HEK293 (cell line): ENCODE measurements around the gene RAP1A.

ENCODE experiments used
- AEBP2 ChIP-seq: fragments of 450-650 bp; formaldehyde crosslinking; IDR thresholded peaks from 2 replicates; pipeline ENCODE4 v1.5.1; 2016; ENCODE audit warnings: missing biosample characterization, missing genetic modification characterization, borderline replicate concordance
- BCL11A ChIP-seq: fragments of 450-650 bp; formaldehyde crosslinking; IDR thresholded peaks from 2 replicates; pipeline ENCODE4 v1.5.1; 2016; ENCODE audit warnings: low read depth, missing biosample characterization, missing genetic modification characterization
- EGR2 ChIP-seq: fragments of 450-650 bp; formaldehyde crosslinking; IDR thresholded peaks from 2 replicates; pipeline ENCODE4 v1.5.1; 2016; ENCODE audit warnings: low read depth, missing biosample characterization, missing genetic modification characterization
- HOXD13 ChIP-seq: sonication (generic); formaldehyde crosslinking; IDR thresholded peaks from 2 replicates; pipeline ENCODE4 v1.8.0; 2022; ENCODE audit warnings: missing genetic modification reagents, borderline replicate concordance
- OVOL3 ChIP-seq: fragments of 450-650 bp; formaldehyde crosslinking; IDR thresholded peaks from 2 replicates; pipeline ENCODE4 v1.5.1; 2016; ENCODE audit warnings: missing biosample characterization, missing genetic modification characterization
- SETDB1 ChIP-seq: IDR thresholded peaks from one replicate; pipeline ENCODE4 v1.6.1; 2017; ENCODE audit warnings: mild to moderate bottlenecking, low read length, moderate library complexity, mixed read lengths; ENCODE audit not compliant: insufficient read length
- ZBTB10 ChIP-seq: fragments of 450-650 bp; formaldehyde crosslinking; IDR thresholded peaks from 2 replicates; pipeline ENCODE4 v1.5.1; 2016; ENCODE audit warnings: missing biosample characterization, missing genetic modification characterization
- ZBTB11 ChIP-seq: fragments of 450-650 bp; formaldehyde crosslinking; conservative IDR thresholded peaks from 2 replicates; pipeline ENCODE4 v1.5.1; 2016; ENCODE audit warnings: low read depth, missing biosample characterization, missing genetic modification characterization
- ZBTB17 ChIP-seq: fragments of 450-650 bp; formaldehyde crosslinking; IDR thresholded peaks from 2 replicates; pipeline ENCODE4 v1.5.1; 2016; ENCODE audit warnings: missing biosample characterization, missing genetic modification characterization
- ZBTB44 ChIP-seq: fragments of 450-650 bp; IDR thresholded peaks from 2 replicates; pipeline ENCODE4 v1.5.1; 2018; ENCODE audit warnings: missing biosample characterization, mild to moderate bottlenecking, missing genetic modification characterization
- ZBTB8A ChIP-seq: fragments of 450-650 bp; formaldehyde crosslinking; IDR thresholded peaks from 2 replicates; pipeline ENCODE4 v1.5.1; 2016; ENCODE audit warnings: missing biosample characterization, missing genetic modification characterization
- ZEB2 ChIP-seq: fragments of 450-650 bp; formaldehyde crosslinking; IDR thresholded peaks from 2 replicates; pipeline ENCODE4 v1.5.1; 2016; ENCODE audit warnings: missing biosample characterization, missing genetic modification characterization
- ZFHX2 ChIP-seq: fragments of 450-650 bp; formaldehyde crosslinking; conservative IDR thresholded peaks from 2 replicates; pipeline ENCODE4 v1.5.1; 2016; ENCODE audit warnings: missing biosample characterization, missing genetic modification characterization
- ZNF112 ChIP-seq: fragments of 450-650 bp; formaldehyde crosslinking; IDR thresholded peaks from 2 replicates; pipeline ENCODE4 v1.5.0; 2017; ENCODE audit warnings: missing biosample characterization, missing genetic modification characterization
- ZNF132 ChIP-seq: fragments of 450-650 bp; formaldehyde crosslinking; IDR thresholded peaks from 2 replicates; pipeline ENCODE4 v1.5.1; 2017; ENCODE audit warnings: missing biosample characterization, missing genetic modification characterization, borderline replicate concordance
- ZNF155 ChIP-seq: fragments of 450-650 bp; formaldehyde crosslinking; IDR thresholded peaks from 2 replicates; pipeline ENCODE4 v1.5.1; 2016; ENCODE audit warnings: missing biosample characterization, missing genetic modification characterization
- ZNF174 ChIP-seq: fragments of 450-650 bp; formaldehyde crosslinking; IDR thresholded peaks from 2 replicates; pipeline ENCODE4 v1.5.0; 2017; ENCODE audit warnings: missing biosample characterization, mild to moderate bottlenecking, missing genetic modification characterization
- ZNF184 ChIP-seq: fragments of 450-650 bp; IDR thresholded peaks from 2 replicates; pipeline ENCODE4 v1.5.1; 2018; ENCODE audit warnings: missing biosample characterization, mild to moderate bottlenecking, missing genetic modification characterization
- ZNF280D ChIP-seq: fragments of 450-650 bp; formaldehyde crosslinking; IDR thresholded peaks from 2 replicates; pipeline ENCODE4 v1.5.1; 2016; ENCODE audit warnings: missing biosample characterization, missing genetic modification characterization
- ZNF292 ChIP-seq: fragments of 450-650 bp; formaldehyde crosslinking; IDR thresholded peaks from 2 replicates; pipeline ENCODE4 v1.5.1; 2016; ENCODE audit warnings: low read depth, missing biosample characterization, missing genetic modification characterization, borderline replicate concordance
- ZNF311 ChIP-seq: fragments of 450-650 bp; formaldehyde crosslinking; IDR thresholded peaks from 2 replicates; pipeline ENCODE4 v1.5.1; 2017; ENCODE audit warnings: missing biosample characterization, missing genetic modification characterization, borderline replicate concordance
- ZNF529 ChIP-seq: fragments of 450-650 bp; formaldehyde crosslinking; IDR thresholded peaks from 2 replicates; pipeline ENCODE4 v1.5.1; 2017; ENCODE audit warnings: missing genetic modification characterization, missing biosample characterization; ENCODE audit not compliant: insufficient replicate concordance
- ZNF549 ChIP-seq: fragments of 450-650 bp; IDR thresholded peaks from 2 replicates; pipeline ENCODE4 v1.5.1; 2018; ENCODE audit warnings: missing biosample characterization, missing genetic modification characterization, mild to moderate bottlenecking, inconsistent platforms, moderate library complexity
- ZNF555 ChIP-seq: fragments of 450-650 bp; formaldehyde crosslinking; conservative IDR thresholded peaks from 2 replicates; pipeline ENCODE4 v1.5.1; 2017; ENCODE audit warnings: missing biosample characterization, mild to moderate bottlenecking, missing genetic modification characterization, inconsistent platforms
- ZNF596 ChIP-seq: fragments of 450-650 bp; IDR thresholded peaks from 2 replicates; pipeline ENCODE4 v1.5.0; 2018; ENCODE audit warnings: missing biosample characterization, mild to moderate bottlenecking, missing genetic modification characterization, moderate library complexity
- ZNF624 ChIP-seq: fragments of 450-650 bp; formaldehyde crosslinking; IDR thresholded peaks from 2 replicates; pipeline ENCODE4 v1.5.1; 2017; ENCODE audit warnings: missing biosample characterization, missing genetic modification characterization
- ZNF629 ChIP-seq: fragments of 450-650 bp; formaldehyde crosslinking; IDR thresholded peaks from 2 replicates; pipeline ENCODE4 v1.5.1; 2017; ENCODE audit warnings: missing biosample characterization, missing genetic modification characterization
- ZNF660 ChIP-seq: fragments of 450-650 bp; IDR thresholded peaks from 2 replicates; pipeline ENCODE4 v1.5.1; 2018; ENCODE audit warnings: missing biosample characterization, mild to moderate bottlenecking, missing genetic modification characterization
- ZNF670 ChIP-seq: fragments of 450-650 bp; formaldehyde crosslinking; IDR thresholded peaks from 2 replicates; pipeline ENCODE4 v1.5.1; 2016; ENCODE audit warnings: missing biosample characterization, missing genetic modification characterization, low read depth
- ZNF677 ChIP-seq: fragments of 450-650 bp; IDR thresholded peaks from 2 replicates; pipeline ENCODE4 v1.5.0; 2018; ENCODE audit warnings: missing biosample characterization, mild to moderate bottlenecking, missing genetic modification characterization, moderate library complexity

Gene RAP1A

GRCh38 chr1:111754984-111755330 lies 135.4 kb downstream of the RAP1A start (continued):
- TF ChIP-seq ZBTB8A (tag by site-specific recombination) = no peak
- no peak for TF ChIP-seq ZNF112 (tag by site-specific recombination)
- TF ChIP-seq ZBTB11 (tag by site-specific recombination) = no peak
- TF ChIP-seq ZNF174 (tag by site-specific recombination) = no peak
- TF ChIP-seq ZNF596 (tag by site-specific recombination) = no peak
- no peak for TF ChIP-seq ZNF155 (tag by site-specific recombination)
- TF ChIP-seq ZNF529 (tag by site-specific recombination) = no peak
- no peak for TF ChIP-seq ZNF555 (tag by site-specific recombination)
- no peak for TF ChIP-seq ZNF184 (tag by site-specific recombination)
- no peak for TF ChIP-seq ZNF629 (tag by site-specific recombination)
- no peak for TF ChIP-seq HOXD13
- no peak for TF ChIP-seq BCL11A
- no peak for TF ChIP-seq ZNF132 (tag by site-specific recombination)
- peak; percentile 99 for TF ChIP-seq ZFHX2
- peak; percentile 98 for TF ChIP-seq ZBTB44 (tag by site-specific recombination)
- TF ChIP-seq ZEB2 = no peak
- peak; percentile 18; the same call in 1 of the 2 replicates for TF ChIP-seq ZBTB10 (tag by site-specific recombination)
- TF ChIP-seq OVOL3 (tag by site-specific recombination) = no peak
- no peak for TF ChIP-seq ZNF660 (tag by site-specific recombination)
- peak; percentile 76 for TF ChIP-seq ZBTB17 (tag by site-specific recombination)
- no peak for TF ChIP-seq ZNF677 (tag by site-specific recombination)
- TF ChIP-seq ZNF311 (tag by site-specific recombination) = no peak
- TF ChIP-seq EGR2 (tag by site-specific recombination) = peak; percentile 99
- TF ChIP-seq ZNF549 (tag by site-specific recombination) = peak; percentile 67
- TF ChIP-seq AEBP2 (tag by site-specific recombination) = no peak
- TF ChIP-seq ZNF670 = no peak
- no peak for TF ChIP-seq SETDB1
- no peak for TF ChIP-seq ZNF624
- TF ChIP-seq ZNF292 (tag by site-specific recombination) = no peak
- no peak for TF ChIP-seq ZNF280D (tag by site-specific recombination)
